Activated B cell treated with CpG ODN at 0.5 μM for 24 hours (primary cell): ENCODE data around the gene IVD. TPM values are rescaled to one million over a fixed set of nuclear protein-coding genes. Genes with fewer than 3 reads are reported as not detected.
A peak's percentile ranks its signal among the peaks of the same experiment; 100 is the strongest.

Experiments
- ATAC-seq: fragments of 200-7000 bp; cut with Tn5 transposase; one replicate; pipeline ENCODE4 v1.10.0; 2021; ENCODE audit warnings: low read depth, mild to moderate bottlenecking, moderate library complexity
- CTCF ChIA-PET: fragments of 350-600 bp; sonication (Branson Sonifier 250); formaldehyde crosslinking; loops from one replicate; lab custom pipeline; 2021; ENCODE audit warnings: antibody characterized with exemption; lab: Charles Lee
- POLR2A ChIA-PET: fragments of 350-600 bp; sonication (Branson Sonifier 250); formaldehyde crosslinking; loops from one replicate; lab custom pipeline; 2021; ENCODE audit warnings: antibody characterized with exemption; lab: Charles Lee
- DNase-seq: peaks from one replicate; pipeline ENCODE4 v3.0.0; 2022
- H3K27ac Mint-ChIP-seq: one replicate; pipeline ENCODE4 v1.8.0; 2020; ENCODE audit warnings: mixed read lengths
- H3K27me3 Mint-ChIP-seq: one replicate; pipeline ENCODE4 v1.8.0; 2021; ENCODE audit warnings: mixed read lengths
- H3K36me3 Mint-ChIP-seq: one replicate; pipeline ENCODE4 v1.8.0; 2021; ENCODE audit warnings: low read depth, mixed read lengths
- H3K4me1 Mint-ChIP-seq: one replicate; pipeline ENCODE4 v1.8.0; 2021; ENCODE audit warnings: mixed read lengths
- H3K4me3 Mint-ChIP-seq: one replicate; pipeline ENCODE4 v1.8.0; 2020; ENCODE audit warnings: mild to moderate bottlenecking, mixed read lengths
- H3K9me3 Mint-ChIP-seq: one replicate; pipeline ENCODE4 v1.8.0; 2020; ENCODE audit warnings: mixed read lengths
- intact Hi-C: fragments of 100-400 bp; cut with micrococcal nuclease; formaldehyde crosslinking; loops from one replicate; pipeline ENCODE4 v1.15.1; 2024
- total RNA-seq: library from RNA; stranded (reverse); gene quantifications from 2 replicates; pipeline ENCODE4 v1.2.3, GENCODE V29; 2022
- TF ChIP-seq, protein P1 (sequence below): fragments of 200-600 bp; IDR thresholded peaks from one replicate; pipeline ENCODE4 v1.8.0; 2022; ENCODE audit warnings: antibody characterized with exemption, mild to moderate bottlenecking

IVD gene
- total RNA-seq, 1 donor from 2014 or later: 76.7 TPM

GRCh38 chr15:40439960-40440742 is 34.6 kb downstream of the IVD start:
- Mint-ChIP-seq H3K4me1 (peaks cover 65% of the 10 kb centered on the region), H3K4me3 (peak overlapping the region; percentile 88), H3K27ac (peak overlapping the region; percentile 68), H3K36me3 (peaks cover 4% of the 10 kb centered on the region), H3K9me3 (no peaks in the 10 kb centered on the region), H3K27me3 (peaks cover 26% of the 10 kb centered on the region)
- intact Hi-C loops: loop anchor here (1.0 to 10.0 kb wide), 8 partner anchors 58 to 655 kb away; partner anchors contain the start of genes C15orf62, CCDC32, DNAJC17 and FSIP1
- TF ChIP-seq, protein P1, sequence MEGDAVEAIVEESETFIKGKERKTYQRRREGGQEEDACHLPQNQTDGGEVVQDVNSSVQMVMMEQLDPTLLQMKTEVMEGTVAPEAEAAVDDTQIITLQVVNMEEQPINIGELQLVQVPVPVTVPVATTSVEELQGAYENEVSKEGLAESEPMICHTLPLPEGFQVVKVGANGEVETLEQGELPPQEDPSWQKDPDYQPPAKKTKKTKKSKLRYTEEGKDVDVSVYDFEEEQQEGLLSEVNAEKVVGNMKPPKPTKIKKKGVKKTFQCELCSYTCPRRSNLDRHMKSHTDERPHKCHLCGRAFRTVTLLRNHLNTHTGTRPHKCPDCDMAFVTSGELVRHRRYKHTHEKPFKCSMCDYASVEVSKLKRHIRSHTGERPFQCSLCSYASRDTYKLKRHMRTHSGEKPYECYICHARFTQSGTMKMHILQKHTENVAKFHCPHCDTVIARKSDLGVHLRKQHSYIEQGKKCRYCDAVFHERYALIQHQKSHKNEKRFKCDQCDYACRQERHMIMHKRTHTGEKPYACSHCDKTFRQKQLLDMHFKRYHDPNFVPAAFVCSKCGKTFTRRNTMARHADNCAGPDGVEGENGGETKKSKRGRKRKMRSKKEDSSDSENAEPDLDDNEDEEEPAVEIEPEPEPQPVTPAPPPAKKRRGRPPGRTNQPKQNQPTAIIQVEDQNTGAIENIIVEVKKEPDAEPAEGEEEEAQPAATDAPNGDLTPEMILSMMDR: no peak
- ATAC-seq: no peak
- ChIA-PET CTCF (interaction anchor here (0.5 to 1.4 kb wide), 3 partner anchors 43 to 1171 kb away, joined by 3 to 4 read pairs (median 3); no protein-coding TSS in a partner anchor), POLR2A (interaction anchor here (0.6 to 2.8 kb wide), 16 partner anchors 18 to 1355 kb away, joined by 3 to 8 read pairs (median 4); partner anchors contain the start of genes CHST14, KNSTRN and RAD51)
- peak; percentile 39 for DNase-seq

DNA sequence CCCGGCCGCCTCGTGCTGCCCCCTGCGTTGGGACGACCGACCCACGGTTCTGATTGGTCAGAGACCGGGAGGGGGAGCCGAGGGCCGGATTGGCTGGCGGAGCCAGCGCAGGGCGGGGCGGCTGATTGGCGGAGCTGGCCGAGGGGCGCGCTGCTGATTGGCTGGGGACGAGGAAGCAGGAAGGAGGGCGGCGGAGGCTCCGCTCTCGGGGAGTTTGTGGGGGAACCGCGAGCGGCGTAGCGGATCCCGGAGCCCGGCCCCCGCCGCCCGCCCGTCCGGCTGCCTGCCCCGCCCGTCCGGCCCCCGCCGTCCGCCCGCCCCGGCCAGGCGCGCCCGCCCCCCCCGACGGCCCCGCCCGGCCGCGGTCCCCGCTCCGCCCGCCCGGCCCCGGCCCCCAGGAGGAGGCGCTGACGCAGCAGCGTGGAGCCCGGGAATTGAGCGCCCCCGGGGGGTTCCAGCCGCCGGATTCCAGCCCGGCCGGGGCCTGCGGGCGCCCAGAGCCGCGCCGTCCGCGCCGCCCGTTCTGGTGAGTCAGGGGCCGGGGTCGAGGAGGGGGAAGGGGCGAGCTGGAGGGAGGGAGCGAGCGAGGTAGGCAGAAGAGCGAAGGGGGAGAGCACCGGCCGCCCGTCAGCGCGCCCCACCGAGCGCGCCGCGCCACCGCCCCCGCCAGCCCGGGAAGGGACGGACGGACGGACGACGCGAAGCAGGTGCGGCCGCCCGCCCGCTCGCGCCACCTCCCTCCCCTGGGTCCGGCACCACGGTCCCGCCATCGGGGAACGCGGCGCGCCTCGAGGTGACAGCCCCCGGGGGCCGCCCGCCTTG is 35.4 kb downstream of the IVD start, which contains the start of gene BAHD1:
TSS of gene BAHD1 (plus strand) at position 211 of the 822 bp plus-strand sequence. CDS start 17,512 bp downstream, outside the sequence.
- DNase-seq (peak; percentile 93), ATAC-seq (peak; percentile 92)
- Mint-ChIP-seq H3K27ac (peak within 1 kb of the TSS; percentile 68), H3K4me3 (peak within 1 kb of the TSS; percentile 88), H3K9me3 (no peaks in the 10 kb centered on the region), H3K4me1 (peaks cover 59% of the 10 kb centered on the region), H3K27me3 (peaks cover 22% of the 10 kb centered on the region), H3K36me3 (peaks cover 4% of the 10 kb centered on the region)
- intact Hi-C loops: loop anchor here (1.0 to 5.0 kb wide), 7 partner anchors 59 to 404 kb away; partner anchors contain the start of genes C15orf62, CCDC32, DNAJC17 and KNSTRN
- ChIA-PET POLR2A (interaction anchor here (0.6 to 2.8 kb wide), 16 partner anchors 28 to 995 kb away, joined by 3 to 8 read pairs (median 4); partner anchors contain the start of genes CHST14, KNSTRN, PLCB2 and RAD51), CTCF (interaction anchor here (1.4 kb wide), 2 partner anchors 44 to 127 kb away, joined by 3 to 4 read pairs; no protein-coding TSS in a partner anchor)
- TF ChIP-seq, protein P1: no peak

DNA sequence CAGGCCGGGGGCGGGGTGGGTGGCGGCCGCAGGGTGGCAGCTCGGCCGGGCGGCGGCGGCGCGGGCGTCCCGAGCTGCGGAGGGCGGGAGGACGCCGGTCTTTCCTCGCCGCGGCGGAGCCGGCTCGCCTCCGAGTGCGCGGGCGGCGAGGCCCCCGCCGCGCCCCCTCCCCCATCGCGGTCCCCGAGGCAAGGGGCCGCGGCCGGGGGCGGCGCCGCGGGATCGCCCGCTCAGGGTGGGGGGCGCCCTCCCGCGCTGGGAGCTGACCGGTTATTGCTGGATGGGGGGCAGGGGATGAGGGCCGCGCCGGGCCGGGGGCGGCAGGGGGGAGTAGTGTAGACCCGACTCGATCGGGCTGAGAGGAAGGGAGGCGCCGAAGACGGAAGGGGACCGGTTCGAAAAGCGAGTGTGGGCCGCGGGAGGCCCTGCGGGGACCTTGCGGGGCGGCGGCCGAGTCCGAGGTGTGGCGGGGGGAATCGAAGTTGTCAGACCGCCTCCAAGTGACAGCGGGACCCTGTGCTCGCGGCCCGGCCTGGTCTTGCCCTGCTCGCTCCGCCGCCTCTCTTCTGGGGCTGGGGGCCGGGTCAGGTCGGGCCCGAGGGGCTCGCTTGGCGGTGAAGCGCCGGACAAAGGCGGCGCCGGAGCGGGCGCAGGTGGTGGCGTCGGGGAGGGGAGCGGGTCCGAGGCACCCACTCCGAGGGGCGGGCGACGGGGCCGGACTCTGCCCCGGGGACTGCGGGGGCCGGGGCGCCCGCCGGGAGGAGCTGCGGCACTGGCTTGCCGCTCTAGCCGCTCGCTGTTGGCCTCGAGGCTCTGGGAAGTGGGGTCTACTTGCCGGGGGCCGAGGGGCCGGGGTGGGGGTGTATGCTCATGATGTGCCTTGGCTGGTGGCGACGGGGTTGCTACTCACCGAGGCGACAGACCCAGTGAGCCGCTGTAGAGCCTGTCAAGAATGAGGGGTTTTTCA is 36.3 kb downstream of the IVD start:
- Mint-ChIP-seq H3K4me3 (peak overlapping the region; percentile 86), H3K4me1 (peaks cover 52% of the 10 kb centered on the region), H3K27ac (peak overlapping the region; percentile 66), H3K27me3 (peaks cover 18% of the 10 kb centered on the region), H3K36me3 (peaks cover 6% of the 10 kb centered on the region), H3K9me3 (no peaks in the 10 kb centered on the region)
- DNase-seq (peak; percentile 37), ATAC-seq (no peak)
- intact Hi-C loops: loop anchor here (1.0 to 5.0 kb wide), 6 partner anchors 28 to 405 kb away; partner anchors contain the start of genes C15orf62, CCDC32, CHST14 and RPUSD2
- TF ChIP-seq, protein P1: no peak
- POLR2A ChIA-PET: interaction anchor here (0.6 to 2.8 kb wide), 8 partner anchors 27 to 994 kb away, joined by 3 to 8 read pairs (median 4); partner anchors contain the start of genes KNSTRN and PLCB2
- CTCF ChIA-PET: interaction anchor here (1.4 kb wide), 2 partner anchors 10 to 44 kb away, joined by 3 to 8 read pairs; no protein-coding TSS in a partner anchor

DNA sequence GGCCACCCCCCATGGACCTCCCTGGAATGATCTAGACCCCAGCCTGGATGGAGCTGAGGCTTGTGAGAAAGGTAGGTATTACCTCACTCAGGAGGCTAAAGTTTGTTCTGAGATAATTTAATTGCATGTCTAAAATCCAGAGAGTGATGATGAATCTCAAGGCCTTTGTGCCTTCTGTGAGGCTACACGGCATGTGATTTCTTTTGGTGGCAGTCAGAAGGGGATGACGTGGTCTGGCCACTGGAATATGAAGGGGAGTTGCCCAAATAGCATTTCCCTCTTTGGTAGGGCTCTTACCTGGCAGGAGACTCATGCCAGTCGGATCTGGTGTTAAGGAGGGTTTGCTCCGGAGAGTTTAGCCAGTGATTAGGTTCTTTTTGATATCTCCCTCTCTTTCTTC is 37.7 kb downstream of the IVD start:
- ATAC-seq (no peak), DNase-seq (no peak)
- TF ChIP-seq, protein P1: no peak
- ChIA-PET POLR2A (interaction anchor here (0.8 to 1.2 kb wide), 2 partner anchors 26 to 27 kb away, joined by 3 read pairs; no protein-coding TSS in a partner anchor), CTCF (no interaction called here)
- intact Hi-C loops: loop anchor here (5.0 kb wide), 4 partner anchors 124 to 406 kb away; partner anchors contain the start of genes C15orf62, CCDC32, RPUSD2 and SRP14
- Mint-ChIP-seq H3K36me3 (peaks cover 6% of the 10 kb centered on the region), H3K4me3 (peak overlapping the region; percentile 86), H3K27ac (no peak overlapping the region), H3K9me3 (no peaks in the 10 kb centered on the region), H3K4me1 (peaks cover 41% of the 10 kb centered on the region), H3K27me3 (peaks cover 9% of the 10 kb centered on the region)
